H9 (cell line): ENCODE data around the gene NUDT14. TPM values are rescaled to one million over a fixed set of nuclear protein-coding genes. Genes with fewer than 3 reads are reported as not detected.

Source experiments
- DNase-seq: peaks from one replicate; pipeline ENCODE4 v3.0.0-alpha.2; 2017
- H2AFZ ChIP-seq: one replicate; pipeline ENCODE4 v1.6.1; 2013; ENCODE audit warnings: mild to moderate bottlenecking, low read length, control low read depth, moderate library complexity
- H2AK5ac ChIP-seq: 2 replicates; pipeline ENCODE4 v1.6.1; 2013; ENCODE audit warnings: low read length, control low read depth, mixed read lengths; ENCODE audit not compliant: insufficient read length
- H2BK120ac ChIP-seq: one replicate; pipeline ENCODE4 v1.6.1; 2013; ENCODE audit warnings: low read depth, mild to moderate bottlenecking, low read length, control low read depth, inconsistent platforms; ENCODE audit not compliant: poor library complexity, severe bottlenecking
- H2BK12ac ChIP-seq: 2 replicates; pipeline ENCODE4 v1.6.1; 2013; ENCODE audit warnings: low read length, control low read depth, mixed read lengths, low read depth; ENCODE audit not compliant: insufficient read length
- H2BK15ac ChIP-seq: 2 replicates; pipeline ENCODE4 v1.6.1; 2013; ENCODE audit warnings: low read depth, low read length, control low read depth
- H2BK20ac ChIP-seq: one replicate; pipeline ENCODE4 v1.6.1; 2013; ENCODE audit warnings: low read depth, mild to moderate bottlenecking, low read length, control low read depth, inconsistent platforms; ENCODE audit not compliant: poor library complexity, severe bottlenecking
- H2BK5ac ChIP-seq: 2 replicates; pipeline ENCODE4 v1.6.1; 2013; ENCODE audit warnings: low read length, control low read depth, mixed read lengths; ENCODE audit not compliant: insufficient read length
- H3K14ac ChIP-seq: 2 replicates; pipeline ENCODE4 v1.6.1; 2013; ENCODE audit warnings: low read length, control low read depth; ENCODE audit not compliant: insufficient read depth
- H3K18ac ChIP-seq: 2 replicates; pipeline ENCODE4 v1.6.1; 2013; ENCODE audit warnings: low read depth, mild to moderate bottlenecking, mixed read lengths, low read length, control low read depth; ENCODE audit not compliant: insufficient read length
- H3K23ac ChIP-seq: 2 replicates; pipeline ENCODE4 v1.6.1; 2013; ENCODE audit warnings: low read length, control low read depth, mixed read lengths, low read depth; ENCODE audit not compliant: insufficient read length
- H3K23me2 ChIP-seq: 2 replicates; pipeline ENCODE4 v1.6.1; 2013; ENCODE audit warnings: low read depth, mild to moderate bottlenecking, mixed read lengths, low read length, control low read depth; ENCODE audit not compliant: insufficient read length, poor library complexity, severe bottlenecking
- H3K27ac ChIP-seq: 2 replicates; pipeline ENCODE4 v1.5.1; 2013; ENCODE audit warnings: low read length, control low read depth, mixed read lengths, low read depth; ENCODE audit not compliant: insufficient read length
- H3K27me3 ChIP-seq: 2 replicates; pipeline ENCODE4 v1.6.1; 2013; ENCODE audit warnings: low read length, control low read depth, inconsistent platforms; ENCODE audit not compliant: insufficient read depth
- H3K4ac ChIP-seq: 2 replicates; pipeline ENCODE4 v1.6.1; 2013; ENCODE audit warnings: low read depth, mild to moderate bottlenecking, control low read depth, inconsistent platforms, low read length, moderate library complexity
- H3K4me1 ChIP-seq: 2 replicates; pipeline ENCODE4 v1.6.1; 2013; ENCODE audit warnings: low read length, control low read depth, inconsistent platforms; ENCODE audit not compliant: insufficient read depth
- H3K4me2 ChIP-seq: 2 replicates; pipeline ENCODE4 v1.6.1; 2013; ENCODE audit warnings: low read length, control low read depth, mixed read lengths; ENCODE audit not compliant: insufficient read length, insufficient read depth
- H3K56ac ChIP-seq: 2 replicates; pipeline ENCODE4 v1.6.1; 2013; ENCODE audit warnings: low read depth, mild to moderate bottlenecking, mixed read lengths, low read length, control low read depth; ENCODE audit not compliant: insufficient read length
- H3K79me1 ChIP-seq: 2 replicates; pipeline ENCODE4 v1.6.1; 2013; ENCODE audit warnings: low read depth, mild to moderate bottlenecking, moderate library complexity, low read length, control low read depth, inconsistent platforms; ENCODE audit not compliant: insufficient read depth, poor library complexity, severe bottlenecking
- H3K79me2 ChIP-seq: 2 replicates; pipeline ENCODE4 v1.6.1; 2013; ENCODE audit warnings: low read length, control low read depth, inconsistent platforms; ENCODE audit not compliant: insufficient read depth
- H3K9ac ChIP-seq: 2 replicates; pipeline ENCODE4 v1.6.1; 2013; ENCODE audit warnings: low read length, control low read depth, mixed read lengths; ENCODE audit not compliant: insufficient read length; ENCODE audit errors: extremely low read depth
- H3K9me3 ChIP-seq: one replicate; pipeline ENCODE4 v1.6.1; 2013; ENCODE audit warnings: low read depth, low read length, inconsistent platforms; ENCODE audit not compliant: control insufficient read depth
- H3T11ph ChIP-seq: one replicate; pipeline ENCODE4 v1.6.1; 2013; ENCODE audit warnings: mild to moderate bottlenecking, low read length, control low read depth, inconsistent platforms
- H4K20me1 ChIP-seq: one replicate; pipeline ENCODE4 v1.6.1; 2013; ENCODE audit not compliant: control insufficient read depth, insufficient read length, insufficient read depth
- H4K5ac ChIP-seq: 2 replicates; pipeline ENCODE4 v1.6.1; 2013; ENCODE audit warnings: low read depth, mild to moderate bottlenecking, mixed read lengths, low read length, control low read depth; ENCODE audit not compliant: insufficient read length
- H4K8ac ChIP-seq: replicated peaks from 2 replicates; pipeline ENCODE4 v1.6.1; 2013; ENCODE audit warnings: low read length, control low read depth, mixed read lengths, low read depth; ENCODE audit not compliant: insufficient read length
- H4K91ac ChIP-seq: 2 replicates; pipeline ENCODE4 v1.6.1; 2013; ENCODE audit warnings: low read depth, mild to moderate bottlenecking, moderate library complexity, mixed read lengths, low read length, control low read depth; ENCODE audit not compliant: insufficient read length
- H3K27ac Mint-ChIP-seq, 3 experiments: 2 replicates in 2 of 3; 3 replicates in 1 of 3; pipeline ENCODE4 v1.8.0; 2020 to 2021; ENCODE audit warnings: mixed read lengths in 3 of 3, mild to moderate bottlenecking in 1 of 3, moderate library complexity in 1 of 3
- H3K27me3 Mint-ChIP-seq: 2 replicates; pipeline ENCODE4 v1.8.0; 2021; ENCODE audit warnings: low read depth, mild to moderate bottlenecking, moderate library complexity, mixed read lengths
- H3K36me3 Mint-ChIP-seq, 3 experiments: 2 replicates in 2 of 3; 3 replicates in 1 of 3; pipeline ENCODE4 v1.8.0; 2020 to 2021; ENCODE audit warnings: low read depth in 3 of 3, mixed read lengths in 3 of 3; ENCODE audit not compliant: insufficient read depth in 1 of 3
- H3K4me1 Mint-ChIP-seq, 2 experiments: 2 replicates each; pipeline ENCODE4 v1.8.0; 2020; ENCODE audit warnings: mixed read lengths in 2 of 2
- H3K4me3 Mint-ChIP-seq, 2 experiments: 2 replicates in 1 of 2; 3 replicates in 1 of 2; pipeline ENCODE4 v1.8.0; 2020 to 2021; ENCODE audit warnings: mild to moderate bottlenecking in 2 of 2, mixed read lengths in 2 of 2, moderate library complexity in 1 of 2
- H3K9me3 Mint-ChIP-seq, 2 experiments: 2 replicates in 1 of 2; 3 replicates in 1 of 2; pipeline ENCODE4 v1.8.0; 2020; ENCODE audit warnings: mild to moderate bottlenecking in 2 of 2, mixed read lengths in 2 of 2, moderate library complexity in 1 of 2
- WGBS: extraction: QIAGEN DNeasy Blood & Tissue Kit; methylation state at CpG from one replicate; pipeline ENCODE4 v1.1.7; 2013; ENCODE audit warnings: missing lambda C conversion rate, low lambda C conversion rate, mixed read lengths; ENCODE audit not compliant: insufficient read length; ENCODE audit errors: extremely low coverage; 5-methylcytosine and 5-hydroxymethylcytosine counted together
- total RNA-seq: library from RNA; stranded (reverse); gene quantifications from 2 replicates; pipeline ENCODE4 v1.2.1, GENCODE V29; 2021
- TF ChIP-seq, protein P1 (sequence below): fragments of 200-600 bp; sonication (generic); conservative IDR thresholded peaks from 3 replicates; pipeline ENCODE4 v1.8.0; 2021; ENCODE audit warnings: antibody characterized with exemption, mild to moderate bottlenecking

NUDT14 gene
- total RNA-seq, 1 experiment from 2014 or later, result 41.1 TPM

DNA sequence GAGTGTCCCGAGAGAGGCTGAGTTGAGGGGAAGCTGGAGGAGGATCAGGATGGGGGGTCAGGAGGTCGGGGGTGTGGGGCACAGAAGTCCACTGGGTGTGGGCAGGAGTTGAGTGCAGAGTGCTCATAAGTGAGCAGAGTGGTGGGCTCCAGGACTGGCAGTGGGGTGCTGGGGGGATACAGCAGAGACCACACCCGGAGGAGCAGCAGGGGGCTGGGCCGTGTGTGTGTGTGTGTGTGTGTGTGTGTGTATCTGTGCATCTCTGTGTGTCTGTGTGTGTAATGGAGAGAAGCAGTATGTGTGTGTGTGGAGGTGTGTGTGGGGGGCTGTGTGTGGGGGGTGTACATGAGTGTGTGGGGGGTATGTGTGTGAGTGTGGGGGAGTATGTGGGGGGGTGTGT is 4.9 kb upstream of the NUDT14 start:
- H3K9me3 Mint-ChIP-seq, result peaks cover 5 to 15% of the 10 kb centered on the region in 2 experiments
- Histone ChIP-seq H3K9ac (no peak overlapping the region), H3K4me2 (no peak overlapping the region), H3K4me1 (no peaks in the 10 kb centered on the region), H4K20me1 (no peaks in the 10 kb centered on the region), H3K14ac (no peak overlapping the region), H3K4ac (no peak overlapping the region), H3K27ac (no peak overlapping the region), H2BK5ac (no peak overlapping the region), H3K79me1 (no peaks in the 10 kb centered on the region), H2BK12ac (no peak overlapping the region), H2BK15ac (no peak overlapping the region), H3K18ac (no peak overlapping the region), H3K27me3 (no peaks in the 10 kb centered on the region), H4K5ac (no peak overlapping the region), H2AK5ac (no peak overlapping the region), H4K8ac (no peak overlapping the region), H2AFZ (no peak overlapping the region), H3K9me3 (no peaks in the 10 kb centered on the region), H3K79me2 (no peaks in the 10 kb centered on the region), H2BK20ac (no peak overlapping the region), H3K56ac (no peak overlapping the region), H4K91ac (no peak overlapping the region), H3K23me2 (peaks cover 2% of the 10 kb centered on the region), H3T11ph (no peak overlapping the region), H2BK120ac (no peak overlapping the region), H3K23ac (no peak overlapping the region)
- peaks cover 3 to 6% (median 5%) of the 10 kb centered on the region in 3 experiments; a peak in 5 of 7 replicates for H3K36me3 Mint-ChIP-seq
- peaks cover 9 to 26% of the 10 kb centered on the region in 2 experiments for H3K4me1 Mint-ChIP-seq
- WGBS, result no CpG with 5 or more reads among the region's 4 CpGs
- peaks cover 65% of the 10 kb centered on the region for H3K27me3 Mint-ChIP-seq
- no peak overlapping the region for H3K4me3 Mint-ChIP-seq
- no peak overlapping the region for H3K27ac Mint-ChIP-seq
- DNase-seq, result no peak
- TF ChIP-seq, protein P1, sequence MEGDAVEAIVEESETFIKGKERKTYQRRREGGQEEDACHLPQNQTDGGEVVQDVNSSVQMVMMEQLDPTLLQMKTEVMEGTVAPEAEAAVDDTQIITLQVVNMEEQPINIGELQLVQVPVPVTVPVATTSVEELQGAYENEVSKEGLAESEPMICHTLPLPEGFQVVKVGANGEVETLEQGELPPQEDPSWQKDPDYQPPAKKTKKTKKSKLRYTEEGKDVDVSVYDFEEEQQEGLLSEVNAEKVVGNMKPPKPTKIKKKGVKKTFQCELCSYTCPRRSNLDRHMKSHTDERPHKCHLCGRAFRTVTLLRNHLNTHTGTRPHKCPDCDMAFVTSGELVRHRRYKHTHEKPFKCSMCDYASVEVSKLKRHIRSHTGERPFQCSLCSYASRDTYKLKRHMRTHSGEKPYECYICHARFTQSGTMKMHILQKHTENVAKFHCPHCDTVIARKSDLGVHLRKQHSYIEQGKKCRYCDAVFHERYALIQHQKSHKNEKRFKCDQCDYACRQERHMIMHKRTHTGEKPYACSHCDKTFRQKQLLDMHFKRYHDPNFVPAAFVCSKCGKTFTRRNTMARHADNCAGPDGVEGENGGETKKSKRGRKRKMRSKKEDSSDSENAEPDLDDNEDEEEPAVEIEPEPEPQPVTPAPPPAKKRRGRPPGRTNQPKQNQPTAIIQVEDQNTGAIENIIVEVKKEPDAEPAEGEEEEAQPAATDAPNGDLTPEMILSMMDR, result no peak
